OCI-LY3 (cell line): ENCODE results near the gene MAD1L1.

ENCODE experiments used
- H2AFZ ChIP-seq: fragments of 200-600, 300-600 bp; shearing (Covaris generic); 2 replicates; pipeline ENCODE4 v1.6.0; 2014; ENCODE audit warnings: antibody characterized with exemption, low read depth, low read length
- H3K27ac ChIP-seq: fragments of 200-600, 300-600 bp; sonication (generic); 2 replicates; pipeline ENCODE4 v1.5.1; 2014; ENCODE audit warnings: mild to moderate bottlenecking, low read length, moderate library complexity, mixed read lengths
- H3K27me3 ChIP-seq: fragments of 200-600, 300-600 bp; sonication (generic); 2 replicates; pipeline ENCODE4 v1.6.1; 2014; ENCODE audit warnings: low read depth, low read length, mixed read lengths
- H3K36me3 ChIP-seq: fragments of 200-600, 300-600 bp; sonication (generic); replicated peaks from 2 replicates; pipeline ENCODE3; 2014; ENCODE audit warnings: low read depth, low read length, mixed read lengths
- H3K4me1 ChIP-seq: fragments of 300-600, 200-600 bp; sonication (generic); 2 replicates; pipeline ENCODE4 v1.6.1; 2014; ENCODE audit warnings: low read length, mixed read lengths
- H3K4me2 ChIP-seq: fragments of 200-600, 300-600 bp; sonication (generic); 2 replicates; pipeline ENCODE4 v1.6.1; 2014; ENCODE audit warnings: low read length, mixed read lengths
- H3K4me3 ChIP-seq: fragments of 300-600, 200-600 bp; sonication (generic); 2 replicates; pipeline ENCODE4 v1.5.1; 2014; ENCODE audit warnings: antibody characterized with exemption, mild to moderate bottlenecking, low read length, moderate library complexity
- H3K79me2 ChIP-seq: fragments of 300-600, 200-600 bp; shearing (Covaris generic); 2 replicates; pipeline ENCODE4 v1.6.1; 2014; ENCODE audit warnings: mild to moderate bottlenecking, low read length, mixed read lengths
- H3K9ac ChIP-seq: fragments of 300-600, 200-600 bp; shearing (Covaris generic); 2 replicates; pipeline ENCODE4 v1.6.0; 2014; ENCODE audit warnings: mild to moderate bottlenecking, low read length, moderate library complexity
- H3K9me3 ChIP-seq: fragments of 200-600, 300-600 bp; shearing (Covaris generic); 2 replicates; pipeline ENCODE4 v1.6.1; 2014; ENCODE audit warnings: low read length, mixed read lengths; ENCODE audit not compliant: insufficient read depth
- H4K20me1 ChIP-seq: fragments of 200-600, 300-600 bp; sonication (generic); 2 replicates; pipeline ENCODE4 v1.6.1; 2016; ENCODE audit warnings: low read length, mixed read lengths; ENCODE audit not compliant: insufficient read depth
- CTCF ChIP-seq: fragments of 200-600, 300-600 bp; sonication (generic); IDR thresholded peaks from 2 replicates; pipeline ENCODE4 v1.5.1; 2014; ENCODE audit warnings: antibody characterized with exemption, low read length, low read depth
- EZH2phosphoT487 ChIP-seq: fragments of 200-600 bp; shearing (Covaris generic); IDR thresholded peaks from 2 replicates; pipeline ENCODE4 v1.6.1; 2018; ENCODE audit warnings: antibody characterized with exemption, mixed run types, low read depth

The MAD1L1 gene

GRCh38 chr7:1924258-1924817 is 308.4 kb downstream of the MAD1L1 start:
- Histone ChIP-seq H3K9ac (no peak overlapping the region), H4K20me1 (no peaks in the 10 kb centered on the region), H3K36me3 (no peaks in the 10 kb centered on the region), H3K79me2 (no peaks in the 10 kb centered on the region), H3K27ac (no peak overlapping the region), H3K9me3 (no peaks in the 10 kb centered on the region), H2AFZ (no peak overlapping the region), H3K4me3 (no peak overlapping the region), H3K4me1 (no peaks in the 10 kb centered on the region), H3K4me2 (no peak overlapping the region), H3K27me3 (no peaks in the 10 kb centered on the region)
- no peak for TF ChIP-seq EZH2phosphoT487

GRCh38 chr7:1923409-1924257 is 309.1 kb downstream of the MAD1L1 start:
- Histone ChIP-seq H3K9ac (no peak overlapping the region), H4K20me1 (no peaks in the 10 kb centered on the region)

GRCh38 chr7:1922870-1923236 is 309.9 kb downstream of the MAD1L1 start:
- no peak overlapping the region for H3K4me2 ChIP-seq
- no peaks in the 10 kb centered on the region for H3K36me3 ChIP-seq
- no peaks in the 10 kb centered on the region for H3K9me3 ChIP-seq
- H3K79me2 ChIP-seq, result no peaks in the 10 kb centered on the region
- no peak overlapping the region for H3K4me3 ChIP-seq
- no peak overlapping the region for H2AFZ ChIP-seq
- no peak overlapping the region for H3K27ac ChIP-seq
- no peaks in the 10 kb centered on the region for H4K20me1 ChIP-seq
- H3K27me3 ChIP-seq, result no peaks in the 10 kb centered on the region
- H3K4me1 ChIP-seq, result no peaks in the 10 kb centered on the region
- no peak overlapping the region for H3K9ac ChIP-seq
- TF ChIP-seq CTCF (no peak), EZH2phosphoT487 (no peak)

More at GRCh38 chr7:1923409-1924257, 309.1 kb downstream of the MAD1L1 start:
- TF ChIP-seq EZH2phosphoT487 (no peak), CTCF (no peak)
- Histone ChIP-seq H3K4me3 (no peak overlapping the region), H3K9me3 (no peaks in the 10 kb centered on the region), H3K4me1 (no peaks in the 10 kb centered on the region), H3K36me3 (no peaks in the 10 kb centered on the region), H3K27ac (no peak overlapping the region), H3K27me3 (no peaks in the 10 kb centered on the region), H3K79me2 (no peaks in the 10 kb centered on the region), H2AFZ (no peak overlapping the region), H3K4me2 (no peak overlapping the region)

- Histone ChIP-seq H3K79me2 (no peaks in the 10 kb centered on the region), H3K4me1 (no peaks in the 10 kb centered on the region), H3K9ac (no peak overlapping the region), H4K20me1 (no peaks in the 10 kb centered on the region), H3K27me3 (no peaks in the 10 kb centered on the region), H2AFZ (no peak overlapping the region), H3K9me3 (no peaks in the 10 kb centered on the region), H3K27ac (no peak overlapping the region), H3K4me3 (no peak overlapping the region), H3K36me3 (no peaks in the 10 kb centered on the region), H3K4me2 (no peak overlapping the region)
- TF ChIP-seq EZH2phosphoT487, result no peak
- TF ChIP-seq CTCF, result no peak
Measured at GRCh38 chr7:1922071-1922869, 310.5 kb downstream of the MAD1L1 start.
